Measurements from ENCODE around the gene ARHGAP24.

DNA sequence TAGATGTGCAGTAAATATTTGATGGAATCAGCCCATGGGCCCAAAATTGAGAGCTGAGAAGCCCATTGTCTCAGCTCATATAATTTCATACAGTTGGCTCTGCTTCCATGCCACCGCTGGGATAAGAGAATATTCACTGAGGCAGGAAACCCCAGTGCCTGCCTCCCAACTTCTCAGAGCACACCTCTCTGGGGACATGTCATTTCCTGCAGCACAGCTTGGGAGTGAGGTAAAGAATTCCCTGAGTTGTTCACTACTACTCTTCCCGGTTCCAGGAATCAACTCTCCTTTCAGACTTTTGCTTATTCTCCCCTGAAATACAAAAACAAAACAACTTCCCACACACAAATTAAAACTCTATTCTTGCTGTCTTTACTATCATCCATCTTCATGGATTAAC is 495.6 kb downstream of the ARHGAP24 start:
- no peak for TF ChIP-seq CTCF (IDR thresholded peaks at IDR 0.05; ENCODE audit: poor library complexity)
- no peak for TF ChIP-seq EZH2phosphoT487 (IDR thresholded peaks at IDR 0.05; ENCODE audit: low read depth, severe bottlenecking, unreplicated experiment)
